GM23248 (cell line): ENCODE measurements around the gene SDF2L1. TPM values are rescaled to one million over a fixed set of nuclear protein-coding genes. Genes with fewer than 3 reads are reported as not detected.
"Not testable (repeated sequence)": the region's sequence is repeated elsewhere in the genome, so short reads cannot be mapped to it uniquely, and the experiment has no call there.

Experiments
- DNase-seq: peaks from one replicate; pipeline ENCODE4 v3.0.0-alpha.2; 2015
- H2AFZ ChIP-seq: fragments of 200-600 bp; sonication (generic); 2 replicates; pipeline ENCODE4 v1.6.1; 2016; ENCODE audit warnings: antibody characterized with exemption
- H3F3A ChIP-seq: fragments of 200-600 bp; sonication (generic); 2 replicates; pipeline ENCODE4 v1.6.1; 2016; ENCODE audit warnings: mild to moderate bottlenecking, antibody characterized with exemption, mixed run types; ENCODE audit not compliant: insufficient read depth
- H3K27ac ChIP-seq: fragments of 200-600 bp; sonication (generic); 2 replicates; pipeline ENCODE4 v1.5.1; 2016; ENCODE audit warnings: mild to moderate bottlenecking
- H3K27me3 ChIP-seq: fragments of 200-600 bp; sonication (generic); replicated peaks from 2 replicates; pipeline ENCODE4 v1.6.1; 2016; ENCODE audit warnings: mild to moderate bottlenecking; ENCODE audit not compliant: insufficient read depth
- H3K36me3 ChIP-seq: fragments of 200-600 bp; sonication (generic); 2 replicates; pipeline ENCODE4 v1.6.1; 2016; ENCODE audit warnings: low read depth, mild to moderate bottlenecking
- H3K4me1 ChIP-seq: fragments of 200-600 bp; sonication (generic); 2 replicates; pipeline ENCODE4 v1.6.1; 2016; ENCODE audit warnings: mild to moderate bottlenecking; ENCODE audit not compliant: insufficient read depth
- H3K4me2 ChIP-seq: fragments of 200-600 bp; sonication (generic); one replicate; pipeline ENCODE4 v1.6.1; 2016; ENCODE audit warnings: mild to moderate bottlenecking; ENCODE audit not compliant: unreplicated experiment
- H3K4me3 ChIP-seq: fragments of 200-600 bp; sonication (generic); 2 replicates; pipeline ENCODE4 v1.5.1; 2016; ENCODE audit warnings: mild to moderate bottlenecking
- H3K79me2 ChIP-seq: fragments of 200-600 bp; sonication (generic); 2 replicates; pipeline ENCODE4 v1.6.1; 2016; ENCODE audit warnings: mild to moderate bottlenecking; ENCODE audit not compliant: insufficient read depth
- H3K9ac ChIP-seq: fragments of 200-600 bp; sonication (generic); 2 replicates; pipeline ENCODE4 v1.6.1; 2016; ENCODE audit warnings: mild to moderate bottlenecking
- H3K9me2 ChIP-seq: fragments of 200-600 bp; sonication (generic); 2 replicates; pipeline ENCODE4 v1.6.1; 2016; ENCODE audit warnings: mixed run types, mild to moderate bottlenecking, moderate library complexity; ENCODE audit not compliant: insufficient read depth
- H3K9me3 ChIP-seq: fragments of 200-600 bp; sonication (generic); one replicate; pipeline ENCODE4 v1.6.1; 2017; ENCODE audit warnings: low read depth
- H4K20me1 ChIP-seq: fragments of 200-600 bp; sonication (generic); 2 replicates; pipeline ENCODE4 v1.6.0; 2016; ENCODE audit not compliant: insufficient read depth
- EZH2 ChIP-seq: fragments of 200-600 bp; sonication (generic); IDR thresholded peaks from 2 replicates; pipeline ENCODE4 v1.6.1; 2018; ENCODE audit warnings: antibody characterized with exemption, mild to moderate bottlenecking; ENCODE audit not compliant: insufficient read depth, poor library complexity, severe bottlenecking
- EZH2phosphoT487 ChIP-seq: fragments of 200-600 bp; sonication (generic); IDR thresholded peaks from 2 replicates; pipeline ENCODE4 v1.6.1; 2018; ENCODE audit warnings: antibody characterized with exemption, moderate library complexity, mild to moderate bottlenecking, low read depth; ENCODE audit not compliant: insufficient read depth
- WGBS, 2 experiments: methylation state at CpG; one replicate each; pipeline ENCODE4 v1.1.6; 2015 to 2017; ENCODE audit warnings: low lambda C conversion rate in 2 of 2, low coverage in 1 of 2; ENCODE audit errors: missing lambda C conversion rate in 2 of 2; 5-methylcytosine and 5-hydroxymethylcytosine counted together
- in situ Hi-C: fragments of 300-500 bp; cut with MboI; formaldehyde crosslinking; loops from 2 replicates; pipeline ENCODE4 v1.15.0; 2020
- polyA plus RNA-seq: library from polyadenylated mRNA; unstranded; fragments of >200 nt; fragmentation: Nextera tagmentation; extraction: Ambion mirVana; gene quantifications from 2 replicates; pipeline ENCODE4 v1.2.1, GENCODE V29; 2016
- total RNA-seq: library from RNA; depleted of rRNA; stranded (reverse); fragments of >200 nt; shearing (Covaris generic); gene quantifications from 2 replicates; pipeline ENCODE4 v1.2.3, GENCODE V29; 2014; rRNA removed

Gene SDF2L1
- 28.8 and 33.9 TPM in 2 replicates for total RNA-seq
- polyA plus RNA-seq: 37.2 and 38.7 TPM in 2 replicates

- Histone ChIP-seq H2AFZ (peak within 1 kb of the TSS; percentile 95), H3K79me2 (peaks cover 5% of the 10 kb centered on the region; the same call in 1 of the 2 replicates), H3K36me3 (no peaks in the 10 kb centered on the region), H3K4me2 (peak within 1 kb of the TSS; percentile 78), H3K9me2 (no peaks in the 10 kb centered on the region), H4K20me1 (no peaks in the 10 kb centered on the region), H3K4me1 (no peaks in the 10 kb centered on the region), H3K27ac (peak within 1 kb of the TSS; percentile 57), H3K9me3 (no peaks in the 10 kb centered on the region), H3K27me3 (no peaks in the 10 kb centered on the region), H3F3A (no peaks in the 10 kb centered on the region), H3K9ac (peak within 1 kb of the TSS; percentile 84), H3K4me3 (peak within 1 kb of the TSS; percentile 76)
- DNase-seq: peak; percentile 100
- in situ Hi-C loops: loop anchor here (25.0 kb wide), 1 partner anchor 180 kb away; the partner anchor contains the start of gene TMEM191C
- 1 to 2% methylated on average over 75 to 76 of the region's 76 CpGs for WGBS, 2 experiments
- no peak for TF ChIP-seq EZH2phosphoT487
- no peak for TF ChIP-seq EZH2
Observed at GRCh38 chr22:21641789-21642583, at the start of gene SDF2L1. SDF2L1 (plus strand) TSS chr22:21642302; CDS start chr22:21642337, 35 bp downstream.

- in situ Hi-C loops: no loop called here
- Histone ChIP-seq H3F3A (0 out of 2 replicates have a peak, but pooled peaks cover 4% of the 10 kb centered on the region), H3K4me1 (no peaks in the 10 kb centered on the region; the same call in 1 of the 2 replicates), H3K9me2 (no peaks in the 10 kb centered on the region), H3K9me3 (no peaks in the 10 kb centered on the region), H3K4me2 (no peak overlapping the region), H3K4me3 (no peak overlapping the region), H3K27ac (no peak overlapping the region), H2AFZ (no peak overlapping the region), H4K20me1 (peaks cover 46% of the 10 kb centered on the region), H3K27me3 (no peaks in the 10 kb centered on the region), H3K79me2 (peaks cover 100% of the 10 kb centered on the region), H3K9ac (no peak overlapping the region), H3K36me3 (0 out of 2 replicates have a peak, but pooled peaks cover 5% of the 10 kb centered on the region)
- 78 to 80% methylated on average over 3 of the region's 3 CpGs for WGBS, 2 experiments
- no peak for DNase-seq
- TF ChIP-seq EZH2 (no peak), EZH2phosphoT487 (no peak)
Observed at GRCh38 chr22:21592422-21592821, 49.7 kb upstream of the SDF2L1 start.

GRCh38 chr22:21593406-21594232 lies 48.5 kb upstream of the SDF2L1 start:
- no peaks in the 10 kb centered on the region for H3K9me2 ChIP-seq
- TF ChIP-seq EZH2phosphoT487 (no peak), EZH2 (no peak)
- no peaks in the 10 kb centered on the region for H3F3A ChIP-seq
- no peaks in the 10 kb centered on the region; the same call in 1 of the 2 replicates for H3K4me1 ChIP-seq
- no peak overlapping the region for H2AFZ ChIP-seq
- 64 to 65% methylated on average over 11 of the region's 11 CpGs for whole genome bisulfite sequencing, 2 experiments
- H4K20me1 ChIP-seq: peaks cover 42% of the 10 kb centered on the region
- H3K4me2 ChIP-seq: no peak overlapping the region
- no peak overlapping the region for H3K27ac ChIP-seq
- DNase-seq: peak; percentile 37
- no peaks in the 10 kb centered on the region for H3K9me3 ChIP-seq
- H3K27me3 ChIP-seq: no peaks in the 10 kb centered on the region
- no peak overlapping the region for H3K4me3 ChIP-seq
- peaks cover 100% of the 10 kb centered on the region for H3K79me2 ChIP-seq
- in situ Hi-C loops: no loop called here
- H3K9ac ChIP-seq: no peak overlapping the region
- H3K36me3 ChIP-seq: 0 out of 2 replicates have a peak, but pooled peaks cover 5% of the 10 kb centered on the region

GRCh38 chr22:21594865-21595452 lies 47.1 kb upstream of the SDF2L1 start:
- Histone ChIP-seq H3K9ac (no peak overlapping the region), H2AFZ (no peak overlapping the region), H3K36me3 (0 out of 2 replicates have a peak, but pooled peaks cover 5% of the 10 kb centered on the region), H4K20me1 (peaks cover 32% of the 10 kb centered on the region), H3K27me3 (no peaks in the 10 kb centered on the region), H3K4me2 (no peak overlapping the region), H3F3A (no peaks in the 10 kb centered on the region), H3K9me3 (no peaks in the 10 kb centered on the region), H3K27ac (no peak overlapping the region), H3K4me3 (no peak overlapping the region), H3K9me2 (no peaks in the 10 kb centered on the region), H3K4me1 (no peaks in the 10 kb centered on the region; the same call in 1 of the 2 replicates), H3K79me2 (peaks cover 100% of the 10 kb centered on the region)
- no peak for DNase-seq
- in situ Hi-C loops: no loop called here
- TF ChIP-seq EZH2 (no peak), EZH2phosphoT487 (no peak)
- WGBS, 2 experiments: 77 to 86% methylated on average over 5 of the region's 5 CpGs

GRCh38 chr22:21596356-21597135 lies 45.6 kb upstream of the SDF2L1 start:
- H3K9ac ChIP-seq, H3K9me2 ChIP-seq, H3K4me2 ChIP-seq, H3F3A ChIP-seq, H2AFZ ChIP-seq, H3K9me3 ChIP-seq, H3K4me3 ChIP-seq, DNase-seq, H3K4me1 ChIP-seq, in situ Hi-C loops, H3K27me3 ChIP-seq, H3K36me3 ChIP-seq, H3K27ac ChIP-seq: not testable (repeated sequence)
- 94 to 98% methylated on average over 13 of the region's 13 CpGs for WGBS, 2 experiments
- H3K79me2 ChIP-seq: peaks cover 100% of the 10 kb centered on the region
- H4K20me1 ChIP-seq: peaks cover 29% of the 10 kb centered on the region
